Epithelial cell of proximal tubule (primary cell): ENCODE results near the gene SH3RF3. TPM values are rescaled to one million over a fixed set of nuclear protein-coding genes. Genes with fewer than 3 reads are reported as not detected.

Experiments used
- DNase-seq: peaks from one replicate; pipeline ENCODE4 v3.0.0-alpha.2; 2011; ENCODE audit warnings: low read depth
- H3K4me3 ChIP-seq: 2 replicates; pipeline ENCODE4 v1.5.1; 2011; ENCODE audit warnings: low read depth, mild to moderate bottlenecking, low read length
- CTCF ChIP-seq: conservative IDR thresholded peaks from 2 replicates; pipeline ENCODE4 v1.5.1; 2012; ENCODE audit warnings: low read depth, mild to moderate bottlenecking, low read length
- total RNA-seq: library from RNA; depleted of rRNA; stranded (reverse); fragments of >200 nt; gene quantifications from 2 replicates; pipeline ENCODE4 v1.2.3, GENCODE V29; 2015

SH3RF3 gene
- total RNA-seq, 1 donor from 2014 or later, result 1.7 TPM

GRCh38 chr2:109138449-109138848 lies 9.4 kb downstream of the SH3RF3 start:
- no peak overlapping the region for H3K4me3 ChIP-seq
- no peak for DNase-seq
- no peak for TF ChIP-seq CTCF

GRCh38 chr2:109139002-109139401 lies 10.0 kb downstream of the SH3RF3 start:
- no peak for TF ChIP-seq CTCF
- H3K4me3 ChIP-seq, result no peak overlapping the region
- DNase-seq, result no peak

- no peak for TF ChIP-seq CTCF
- H3K4me3 ChIP-seq, result no peak overlapping the region
- no peak for DNase-seq
Observed at GRCh38 chr2:109139865-109140396, 10.9 kb downstream of the SH3RF3 start.

DNA sequence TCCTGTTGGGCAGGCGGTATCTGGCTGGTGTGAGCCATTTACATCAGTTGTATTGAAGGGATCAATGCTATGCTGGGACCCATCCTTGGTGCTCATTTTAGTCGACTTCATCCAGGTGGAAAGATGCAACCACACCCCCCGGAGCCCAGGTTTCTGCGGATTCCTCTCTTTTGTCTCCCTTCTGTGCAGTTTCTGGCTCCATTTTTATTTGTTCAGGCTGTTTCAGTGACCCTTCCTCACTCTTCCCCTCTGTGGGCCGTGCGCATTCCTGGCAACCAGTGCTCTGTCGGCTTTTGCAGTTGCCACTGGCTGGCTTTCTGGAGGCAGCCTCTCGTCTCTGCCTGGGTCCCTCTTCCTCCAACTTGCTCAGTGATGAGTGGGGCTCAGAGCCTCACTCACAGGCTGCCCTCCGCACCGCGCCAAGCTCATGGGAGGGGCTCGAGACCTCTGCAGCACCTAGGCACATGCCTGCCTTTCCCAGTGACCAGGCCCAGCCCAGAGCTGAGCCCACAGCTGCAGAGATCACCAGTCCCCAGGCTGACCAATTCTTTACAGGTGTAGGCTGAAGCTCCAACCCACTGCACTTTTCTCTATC lies 12.1 kb downstream of the SH3RF3 start:
- no peak overlapping the region for H3K4me3 ChIP-seq
- no peak for TF ChIP-seq CTCF
- DNase-seq, result no peak

DNA sequence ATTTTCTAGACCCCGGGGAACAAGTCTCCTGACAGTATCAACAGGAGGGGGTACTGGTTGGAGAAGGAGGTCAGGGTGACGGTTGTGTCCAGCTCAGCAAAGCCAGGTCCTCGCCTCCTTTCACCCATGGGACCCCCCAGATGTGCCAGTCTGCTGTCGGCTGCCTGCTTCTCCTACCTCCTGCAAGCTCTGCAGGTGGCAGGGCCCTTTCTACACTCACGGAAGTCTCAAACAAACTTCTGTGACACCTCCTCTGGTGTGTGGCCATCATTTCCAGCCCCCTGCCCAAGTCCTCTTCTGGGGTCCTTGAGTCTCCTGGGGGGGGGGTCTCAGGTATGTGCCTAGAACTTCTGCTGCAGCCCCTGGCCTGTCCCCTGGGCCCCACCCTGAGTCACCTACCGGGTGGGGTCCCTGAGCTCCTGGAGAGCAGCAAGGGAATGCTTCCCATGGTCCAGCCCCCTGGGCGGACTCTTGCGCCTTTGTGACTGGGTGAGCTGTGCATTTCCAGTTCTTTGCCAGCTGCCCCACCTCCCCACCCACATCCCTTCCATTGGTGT lies 12.8 kb downstream of the SH3RF3 start:
- H3K4me3 ChIP-seq, result no peak overlapping the region
- no peak for TF ChIP-seq CTCF
- no peak for DNase-seq

- DNase-seq, result no peak
- no peak for TF ChIP-seq CTCF
Observed at GRCh38 chr2:109142416-109143210, 13.6 kb downstream of the SH3RF3 start.

More at GRCh38 chr2:109142416-109143210, 13.6 kb downstream of the SH3RF3 start:
- H3K4me3 ChIP-seq, result no peak overlapping the region
